Esophagus muscularis mucosa (tissue), 4 donors: Measurements from ENCODE around the gene CHP1. TPM values are rescaled to one million over a fixed set of nuclear protein-coding genes. Genes with fewer than 3 reads are reported as not detected.
A peak's percentile ranks its signal among the peaks of the same experiment; 100 is the strongest.
"Not testable (repeated sequence)": the region's sequence is repeated elsewhere in the genome, so short reads cannot be mapped to it uniquely, and the experiment has no call there.

Source experiments
- DNase-seq: peaks from one replicate; pipeline ENCODE4 v3.0.0-alpha.2; 2017; ENCODE audit errors: extremely low spot score
- H3K27ac ChIP-seq, 4 donors: fragments of 200-600 bp; sonication (generic); replicated peaks in 1 of 4; 1 replicate in 3 of 4; 2 replicates in 1 of 4; pipeline ENCODE4 v1.5.1; 2016 to 2019; ENCODE audit warnings: mild to moderate bottlenecking in 1 of 4
- H3K27me3 ChIP-seq, 4 donors: fragments of 200-600 bp; sonication (generic); one replicate each; pipeline versions ENCODE4 v1.5.1 to v1.6.0; 2016 to 2019
- H3K36me3 ChIP-seq, 4 donors: fragments of 200-600 bp; sonication (generic); one replicate each; pipeline ENCODE4 v1.5.1; 2016 to 2019
- H3K4me1 ChIP-seq, 4 donors: fragments of 200-600 bp; sonication (generic); one replicate each; pipeline ENCODE4 v1.5.1; 2016 to 2019
- H3K4me3 ChIP-seq, 4 donors: fragments of 200-600 bp; sonication (generic); 1 replicate in 2 of 4; 2 replicates in 2 of 4; pipeline ENCODE4 v1.5.1; 2016 to 2019; ENCODE audit warnings: mild to moderate bottlenecking in 4 of 4, moderate library complexity in 1 of 4
- H3K9me3 ChIP-seq, 4 donors: fragments of 200-600 bp; sonication (generic); 1 replicate in 3 of 4; 2 replicates in 1 of 4; pipeline ENCODE4 v1.5.1; 2016 to 2019
- EP300 ChIP-seq: sonication (generic); formaldehyde crosslinking; IDR thresholded peaks from one replicate; pipeline ENCODE4 v1.6.1; 2017; ENCODE audit warnings: antibody characterized with exemption
- POLR2A ChIP-seq: fragments of 450-650 bp; IDR thresholded peaks from one replicate; pipeline ENCODE4 v1.6.1; 2017; ENCODE audit warnings: antibody characterized with exemption, moderate library complexity, mild to moderate bottlenecking, low read depth
- POLR2AphosphoS5 ChIP-seq, 2 donors: sonication (generic); formaldehyde crosslinking; IDR thresholded peaks; one replicate each; pipeline ENCODE4 v1.6.1; 2017; ENCODE audit warnings: antibody characterized with exemption in 2 of 2
- WGBS: methylation state at CpG from one replicate; pipeline ENCODE4 v1.1.5; 2018; 5-methylcytosine and 5-hydroxymethylcytosine counted together
- intact Hi-C: fragments of 100-400 bp; cut with DNase I; formaldehyde crosslinking; loops from one replicate; pipeline ENCODE4 v1.15.1; 2023
- total RNA-seq, 4 donors: library from RNA; depleted of rRNA; stranded (reverse); fragments of >200 nt; gene quantifications; one replicate each; pipeline versions ENCODE4 v1.1.0 to v1.2.1, GENCODE V29; 2016
- TF ChIP-seq, protein P1 (sequence below), 3 experiments: fragments of 200-600 bp in 2 of 3; fragments of 450-650 bp in 1 of 3; sonication (generic) in 2 of 3; IDR thresholded peaks; one replicate each; pipeline ENCODE4 v1.5.1; 2017 to 2019; ENCODE audit warnings: antibody characterized with exemption in 3 of 3, mild to moderate bottlenecking in 2 of 3, moderate library complexity in 1 of 3

CHP1 gene
- total RNA-seq, 4 donors from 2014 or later: 67.3 to 108 (median 94.5) TPM

DNA sequence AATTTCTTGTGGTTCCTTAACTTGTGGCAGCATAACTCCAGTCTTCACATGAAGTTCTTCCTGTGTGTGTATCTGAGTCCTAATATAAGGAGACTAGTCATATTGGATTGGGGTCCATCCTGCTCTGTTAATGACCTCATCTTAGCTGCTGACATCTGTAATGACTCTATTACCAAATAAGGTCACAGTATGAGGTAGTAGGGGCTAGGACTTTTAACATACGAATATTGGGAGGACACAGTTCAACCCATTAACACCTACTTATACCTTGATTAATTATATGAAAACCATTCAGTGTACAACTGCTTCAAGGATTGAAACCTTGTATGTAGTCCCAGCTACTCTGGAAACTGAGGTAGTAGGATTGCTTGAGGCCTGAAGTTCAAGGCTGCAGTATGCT is 57.4 kb downstream of the CHP1 start:
- no peaks in the 10 kb centered on the region for H3K27me3 ChIP-seq
- intact Hi-C loops: loop anchor here (5.0 kb wide), 2 partner anchors 44 to 56 kb away; partner anchors contain the start of genes CHP1, EXD1, NUSAP1 and OIP5
- 47% methylated on average over 1 of the region's 1 CpG for WGBS
- peak overlapping the region in 1 of 4 donors; percentile 13 for H3K27ac ChIP-seq
- DNase-seq: no peak
- TF ChIP-seq EP300 (no peak), POLR2AphosphoS5 (IDR thresholded peaks at IDR 0.05) (no peak), POLR2A (no peak)
- TF ChIP-seq, protein P1, sequence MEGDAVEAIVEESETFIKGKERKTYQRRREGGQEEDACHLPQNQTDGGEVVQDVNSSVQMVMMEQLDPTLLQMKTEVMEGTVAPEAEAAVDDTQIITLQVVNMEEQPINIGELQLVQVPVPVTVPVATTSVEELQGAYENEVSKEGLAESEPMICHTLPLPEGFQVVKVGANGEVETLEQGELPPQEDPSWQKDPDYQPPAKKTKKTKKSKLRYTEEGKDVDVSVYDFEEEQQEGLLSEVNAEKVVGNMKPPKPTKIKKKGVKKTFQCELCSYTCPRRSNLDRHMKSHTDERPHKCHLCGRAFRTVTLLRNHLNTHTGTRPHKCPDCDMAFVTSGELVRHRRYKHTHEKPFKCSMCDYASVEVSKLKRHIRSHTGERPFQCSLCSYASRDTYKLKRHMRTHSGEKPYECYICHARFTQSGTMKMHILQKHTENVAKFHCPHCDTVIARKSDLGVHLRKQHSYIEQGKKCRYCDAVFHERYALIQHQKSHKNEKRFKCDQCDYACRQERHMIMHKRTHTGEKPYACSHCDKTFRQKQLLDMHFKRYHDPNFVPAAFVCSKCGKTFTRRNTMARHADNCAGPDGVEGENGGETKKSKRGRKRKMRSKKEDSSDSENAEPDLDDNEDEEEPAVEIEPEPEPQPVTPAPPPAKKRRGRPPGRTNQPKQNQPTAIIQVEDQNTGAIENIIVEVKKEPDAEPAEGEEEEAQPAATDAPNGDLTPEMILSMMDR (IDR thresholded peaks at IDR 0.05): no peak
- no peak overlapping the region for H3K4me3 ChIP-seq
- H3K9me3 ChIP-seq: no peaks in the 10 kb centered on the region
- peaks cover 19 to 76% (median 39%) of the 10 kb centered on the region in 4 donors for H3K36me3 ChIP-seq
- H3K4me1 ChIP-seq: peaks cover 24 to 45% (median 38%) of the 10 kb centered on the region in 4 donors

DNA sequence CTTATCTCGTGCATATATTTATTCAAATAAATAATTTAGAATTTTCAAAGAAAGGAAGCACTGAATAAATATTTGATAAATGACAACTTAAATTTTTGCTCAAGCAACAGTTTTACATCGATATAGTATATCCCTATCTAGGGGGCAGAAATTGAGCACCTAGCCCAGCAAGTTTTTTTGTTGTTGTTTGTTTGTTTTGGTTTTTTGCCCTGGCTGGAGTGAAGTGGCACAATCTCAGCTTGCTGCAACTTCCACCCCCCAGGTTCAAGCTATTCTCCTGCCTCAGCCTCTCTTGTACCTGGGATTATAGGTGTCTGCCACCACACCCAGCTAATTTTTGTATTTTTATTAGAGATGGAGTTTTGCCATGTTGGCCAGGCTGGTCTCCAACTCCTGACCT is 58.9 kb downstream of the CHP1 start:
- Histone ChIP-seq H3K36me3 (peaks cover 19 to 90% (median 46%) of the 10 kb centered on the region in 4 donors), H3K9me3 (no peaks in the 10 kb centered on the region), H3K4me1 (peaks cover 24 to 44% (median 36%) of the 10 kb centered on the region in 4 donors), H3K27ac (no peak overlapping the region), H3K27me3 (no peaks in the 10 kb centered on the region), H3K4me3 (no peak overlapping the region)
- intact Hi-C loops: loop anchor here (5.0 kb wide), 2 partner anchors 42 to 58 kb away; partner anchors contain the start of genes CHP1, EXD1, NUSAP1 and OIP5
- WGBS: 84% methylated on average over 2 of the region's 2 CpGs
- TF ChIP-seq, protein P1 (IDR thresholded peaks at IDR 0.05): no peak
- TF ChIP-seq POLR2A (no peak), EP300 (no peak), POLR2AphosphoS5 (IDR thresholded peaks at IDR 0.05) (no peak)
- no peak for DNase-seq

DNA sequence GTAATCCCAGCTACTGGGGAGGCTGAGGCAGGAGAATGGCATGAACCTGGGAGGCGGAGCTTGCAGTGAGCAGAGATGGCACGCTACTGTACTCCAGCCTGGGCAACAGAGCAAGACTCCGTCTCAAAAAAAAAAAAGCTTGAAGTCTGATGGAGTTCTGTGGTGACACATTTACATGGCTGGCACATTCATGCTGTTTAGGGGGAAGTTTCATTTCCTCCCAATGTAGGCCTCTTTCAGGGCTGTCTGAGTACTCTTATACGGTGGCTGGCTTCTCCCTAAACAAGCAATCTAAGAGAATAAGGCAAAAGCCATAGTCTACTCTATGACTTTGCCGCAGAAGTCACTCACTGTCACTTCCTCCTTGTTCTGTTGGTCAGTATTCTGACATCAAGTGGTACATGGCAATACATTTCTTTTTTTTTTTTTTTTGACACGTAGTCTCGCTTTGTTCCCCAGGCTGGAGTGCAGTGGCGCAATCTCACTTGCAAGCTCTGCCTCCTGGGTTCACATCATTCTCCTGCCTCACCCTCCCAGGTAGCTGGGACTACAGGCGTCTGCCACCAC is 60.1 kb downstream of the CHP1 start:
- TF ChIP-seq POLR2AphosphoS5 (IDR thresholded peaks at IDR 0.05): no peak
- H3K36me3 ChIP-seq: peaks cover 18 to 87% (median 48%) of the 10 kb centered on the region in 4 donors
- 76% methylated on average over 9 of the region's 9 CpGs for WGBS
- H3K4me1 ChIP-seq: peaks cover 16 to 32% (median 25%) of the 10 kb centered on the region in 4 donors
- H3K4me3 ChIP-seq: no peak overlapping the region
- no peaks in the 10 kb centered on the region for H3K9me3 ChIP-seq
- intact Hi-C loops: no loop called here
- no peaks in the 10 kb centered on the region for H3K27me3 ChIP-seq
- DNase-seq: no peak
- no peak overlapping the region for H3K27ac ChIP-seq

DNA sequence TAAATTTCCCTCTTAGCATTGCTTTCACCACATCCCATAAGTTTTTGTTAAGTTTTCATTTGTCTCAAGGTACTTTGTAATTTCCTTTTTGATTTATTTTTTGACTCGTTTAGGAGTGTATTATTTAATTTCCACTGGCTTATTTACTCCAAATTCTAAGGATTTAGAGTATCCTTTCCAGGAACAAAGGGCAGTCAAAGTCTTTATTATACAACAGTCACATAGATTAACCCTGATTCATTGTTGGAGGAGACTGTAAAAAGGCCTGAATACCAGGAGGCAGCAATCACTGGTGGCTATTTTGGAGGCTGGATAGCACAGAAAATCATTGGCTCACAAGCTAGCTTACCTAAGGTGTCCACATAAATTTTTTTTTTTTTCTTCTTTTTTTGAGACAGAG is 61.5 kb downstream of the CHP1 start:
- TF ChIP-seq POLR2AphosphoS5 (IDR thresholded peaks at IDR 0.05) (no peak), EP300 (no peak), POLR2A (no peak)
- TF ChIP-seq, protein P1 (IDR thresholded peaks at IDR 0.05): no peak

DNA sequence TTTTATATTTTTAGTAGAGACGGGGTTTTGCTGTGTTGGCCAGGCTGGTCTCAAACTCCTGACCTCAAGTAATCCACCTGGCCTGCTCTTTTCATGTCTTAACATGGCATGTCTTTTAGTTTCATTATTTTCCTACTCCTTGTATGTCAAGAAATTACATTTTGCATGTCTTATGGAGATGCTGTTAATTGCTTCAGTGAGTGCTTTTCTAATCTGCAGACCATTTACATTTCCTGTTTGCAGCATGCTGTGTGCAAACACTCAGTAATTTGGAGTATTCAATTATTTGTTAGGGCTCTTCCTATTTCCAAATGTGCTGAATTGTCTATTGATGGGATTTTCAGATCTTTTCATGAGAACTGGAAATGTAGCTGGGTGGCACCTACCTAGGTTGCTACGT is 70.1 kb downstream of the CHP1 start:
- DNase-seq, intact Hi-C loops, H3K9me3 ChIP-seq, H3K4me1 ChIP-seq, H3K27ac ChIP-seq, H3K4me3 ChIP-seq, H3K27me3 ChIP-seq: not testable (repeated sequence)
- H3K36me3 ChIP-seq: peaks cover 21 to 41% (median 36%) of the 10 kb centered on the region in 4 donors
- 97% methylated on average over 2 of the region's 2 CpGs for WGBS

More for the DNA sequence above, 61.5 kb downstream of the CHP1 start:
- H3K4me3 ChIP-seq: no peak overlapping the region
- H3K36me3 ChIP-seq: peaks cover 13 to 83% (median 47%) of the 10 kb centered on the region in 4 donors
- no peaks in the 10 kb centered on the region for H3K27me3 ChIP-seq
- no peak for DNase-seq
- H3K27ac ChIP-seq: no peak overlapping the region
- H3K4me1 ChIP-seq: peaks cover 10 to 22% (median 12%) of the 10 kb centered on the region in 4 donors
- H3K9me3 ChIP-seq: no peaks in the 10 kb centered on the region
- 56% methylated on average over 1 of the region's 1 CpG for WGBS
- intact Hi-C loops: no loop called here
